Measurements from ENCODE around the gene SLC19A1.
"Not testable (repeated sequence)": the region's sequence is repeated elsewhere in the genome, so short reads cannot be mapped to it uniquely, and the experiment has no call there.

The SLC19A1 gene

GRCh38 chr21:45506241-45506817 lies 35.9 kb downstream of the SLC19A1 start:
- DNase-seq (ENCODE audit: low spot score), result no peak

- no peak for DNase-seq (ENCODE audit: low spot score)
Measured at GRCh38 chr21:45505416-45506021, 36.7 kb downstream of the SLC19A1 start.

- no peak for DNase-seq (ENCODE audit: low spot score)
Measured at GRCh38 chr21:45504516-45505415, 37.5 kb downstream of the SLC19A1 start.

GRCh38 chr21:45504021-45504515 lies 38.2 kb downstream of the SLC19A1 start:
- no peak for DNase-seq (ENCODE audit: low spot score)

- DNase-seq (ENCODE audit: low spot score), result not testable (repeated sequence)
Measured at GRCh38 chr21:45503226-45503625, 39.0 kb downstream of the SLC19A1 start.

DNA sequence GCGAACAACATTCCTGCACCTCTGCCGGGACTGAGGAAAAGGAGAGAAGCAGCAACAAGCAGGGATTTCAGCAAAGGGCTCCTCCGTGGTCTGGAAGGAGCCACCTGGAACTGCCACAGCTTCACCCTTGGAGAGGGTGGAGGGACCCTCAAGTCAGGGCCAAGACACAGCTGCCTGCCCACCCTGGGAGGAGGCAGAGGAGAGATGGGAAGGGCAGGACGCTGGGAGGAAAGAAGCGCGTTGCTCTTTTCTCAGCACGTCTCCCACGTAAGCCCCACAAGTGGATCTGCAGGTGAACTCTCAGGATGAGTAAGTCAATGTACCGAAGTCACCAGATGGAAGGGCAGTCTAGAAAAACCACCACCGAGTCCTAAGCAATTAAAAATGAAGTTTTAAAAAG lies 39.6 kb downstream of the SLC19A1 start:
- no peak for DNase-seq (ENCODE audit: low spot score)

DNA sequence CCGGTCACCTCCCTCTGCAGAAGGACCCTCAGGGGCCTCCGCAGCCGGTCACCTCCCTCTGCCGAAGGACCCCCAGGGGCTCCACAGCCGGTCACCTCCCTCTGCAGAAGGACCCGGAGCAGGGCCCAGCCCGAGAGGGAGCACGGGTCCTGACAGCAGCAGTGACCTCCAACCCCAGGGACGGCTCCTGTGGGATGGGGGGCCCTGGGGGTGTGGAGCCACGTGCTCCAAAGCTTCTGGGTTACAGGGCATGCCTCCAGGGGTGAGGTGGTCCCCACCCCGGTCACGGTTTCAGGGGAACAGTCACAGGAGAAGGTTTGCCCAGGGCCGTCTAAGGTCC lies 40.3 kb downstream of the SLC19A1 start:
- DNase-seq (ENCODE audit: low spot score), result no peak

DNA sequence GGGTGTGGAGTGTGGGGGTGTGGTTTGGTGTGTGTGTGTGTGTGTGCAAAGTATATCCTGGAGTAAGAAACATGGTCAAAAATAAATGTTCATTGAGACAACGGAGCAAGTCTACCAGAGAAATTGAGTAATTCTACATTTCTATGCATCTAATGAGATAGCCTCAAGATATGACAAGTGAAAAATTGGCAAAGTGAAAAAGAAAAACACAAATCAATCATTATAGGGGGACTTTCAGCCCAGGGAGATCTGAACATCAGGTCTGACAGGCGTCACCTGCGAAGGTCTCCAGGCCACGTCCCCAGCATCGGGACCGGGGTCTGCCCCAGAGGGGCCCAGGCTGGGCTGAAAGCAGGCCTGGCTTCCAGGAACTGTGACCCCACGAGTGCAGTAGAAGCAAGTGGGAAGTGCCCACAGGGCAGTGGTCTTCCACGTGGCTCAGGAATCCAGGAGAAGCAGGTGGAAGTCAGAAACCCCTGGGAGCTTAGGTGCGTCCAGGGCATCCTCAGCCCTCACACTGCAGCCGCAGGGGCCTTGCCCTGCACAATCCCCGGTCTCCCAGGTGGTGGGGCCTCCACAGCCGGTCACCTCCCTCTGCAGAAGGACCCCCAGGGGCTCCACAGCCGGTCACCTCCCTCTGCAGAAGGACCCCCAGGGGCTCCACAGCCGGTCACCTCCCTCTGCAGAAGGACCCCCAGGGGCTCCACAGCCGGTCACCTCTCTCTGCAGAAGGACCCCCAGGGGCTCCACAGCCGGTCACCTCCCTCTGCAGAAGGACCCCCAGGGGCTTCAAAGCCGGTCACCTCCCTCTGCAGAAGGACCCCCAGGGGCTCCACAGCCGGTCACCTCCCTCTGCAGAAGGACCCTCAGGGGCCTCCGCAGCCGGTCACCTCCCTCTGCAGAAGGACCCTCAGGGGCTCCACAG lies 40.9 kb downstream of the SLC19A1 start:
- DNase-seq (ENCODE audit: low spot score), result not testable (repeated sequence)

DNA sequence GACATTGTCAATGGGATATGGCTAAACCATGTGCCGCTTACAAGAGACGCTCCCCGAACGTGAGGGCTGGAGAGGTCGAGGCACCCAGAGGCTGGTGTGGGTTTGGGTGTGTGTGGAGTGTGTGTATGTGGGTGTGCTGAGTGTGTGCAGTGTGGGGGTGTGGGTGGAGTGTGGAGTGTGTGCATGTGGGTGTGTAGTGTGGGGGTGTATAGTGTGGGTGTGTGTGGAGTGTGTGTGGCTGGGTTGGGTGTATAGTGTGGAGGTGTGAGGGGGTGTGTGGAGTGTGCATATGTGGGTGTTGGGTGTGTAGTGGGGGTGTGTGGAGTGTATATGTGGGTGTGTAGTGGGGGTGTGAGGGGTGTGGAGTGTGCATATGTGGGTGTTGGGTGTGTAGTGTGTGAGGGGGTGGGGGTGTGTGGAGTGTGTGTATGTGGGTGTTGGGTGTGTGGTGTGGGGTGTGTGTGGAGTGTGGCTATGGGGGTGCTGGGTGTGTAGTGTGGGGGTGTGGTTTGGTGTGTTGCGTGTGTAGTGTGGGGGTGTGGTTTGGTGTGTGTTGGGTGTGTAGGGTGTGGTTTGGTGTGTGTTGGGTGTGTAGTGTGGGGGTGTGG lies 42.2 kb downstream of the SLC19A1 start:
- DNase-seq (ENCODE audit: low spot score), result no peak

DNA sequence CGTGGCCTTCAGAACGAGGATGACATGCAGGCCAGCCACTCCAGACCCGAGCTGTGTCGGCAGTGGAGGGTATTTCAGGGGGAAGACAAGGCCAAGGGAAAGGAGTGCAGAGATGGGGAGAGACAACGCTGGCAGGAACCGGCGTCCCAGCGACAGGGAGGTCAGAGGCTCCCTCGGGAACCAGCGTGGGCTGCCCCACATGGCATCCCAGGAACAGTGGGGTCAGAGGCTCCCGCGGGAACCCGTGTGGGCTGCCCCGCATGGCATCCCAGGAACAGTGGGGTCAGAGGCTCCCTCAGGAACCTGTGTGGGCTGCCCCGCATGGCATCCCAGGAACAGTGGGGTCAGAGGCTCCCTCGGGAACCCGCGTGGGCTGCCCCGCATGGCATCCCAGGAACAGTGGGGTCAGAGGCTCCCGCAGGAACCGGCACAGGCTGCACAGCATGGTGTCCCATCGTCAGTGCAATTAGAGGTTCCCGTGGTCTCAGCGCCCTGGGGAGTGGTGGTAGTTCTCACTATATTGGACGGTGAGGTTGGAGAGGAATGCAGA lies 43.0 kb downstream of the SLC19A1 start:
- DNase-seq (ENCODE audit: low spot score), result no peak

GRCh38 chr21:45498646-45499000 lies 43.6 kb downstream of the SLC19A1 start:
- DNase-seq (ENCODE audit: low spot score), result no peak

GRCh38 chr21:45497846-45498645 lies 44.2 kb downstream of the SLC19A1 start:
- no peak for DNase-seq (ENCODE audit: low spot score)

GRCh38 chr21:45496968-45497845 lies 45.0 kb downstream of the SLC19A1 start:
- no peak for DNase-seq (ENCODE audit: low spot score)

DNA sequence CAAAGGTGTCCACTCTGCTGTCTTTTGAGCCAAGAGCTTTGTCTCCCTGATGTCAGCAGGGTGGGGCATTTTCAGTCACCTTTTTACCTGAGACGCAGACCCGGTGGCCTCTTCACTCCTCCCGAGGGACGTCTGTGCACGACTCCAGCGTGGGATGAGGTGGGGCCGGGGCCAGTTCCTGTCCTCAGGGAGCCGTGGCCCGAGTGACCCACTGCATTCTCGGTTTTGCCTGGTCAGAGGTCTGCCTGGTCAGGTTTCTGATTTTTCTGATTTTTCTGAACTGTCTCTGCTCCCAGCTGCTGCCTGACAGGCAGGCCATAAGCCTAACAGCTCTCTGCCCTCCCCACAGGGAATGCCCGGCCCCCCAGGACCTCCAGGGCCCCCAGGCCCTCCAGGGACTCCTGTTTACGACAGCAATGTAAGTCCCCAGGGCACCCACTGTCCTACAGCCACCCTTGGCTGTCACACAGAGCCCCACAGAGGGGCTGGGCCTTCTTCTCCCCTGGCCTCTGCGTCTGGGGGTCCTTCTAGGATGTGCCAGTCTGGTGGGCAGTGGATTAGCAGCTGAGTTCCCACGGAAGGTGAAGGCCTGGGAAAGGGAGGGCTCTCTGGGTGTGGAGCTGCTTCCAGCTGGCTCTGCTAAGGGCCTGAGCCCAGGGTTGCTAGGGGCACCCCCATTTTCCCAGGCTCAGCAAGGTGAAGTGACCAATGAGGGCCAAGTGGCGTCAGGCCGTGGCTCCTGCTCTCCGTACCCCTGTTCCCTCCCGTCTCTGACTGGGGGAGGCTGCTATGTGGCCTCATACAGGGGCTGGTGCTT lies 45.9 kb downstream of the SLC19A1 start:
- DNase-seq (ENCODE audit: low spot score), result no peak

- DNase-seq (ENCODE audit: low spot score), result no peak
Measured at GRCh38 chr21:45494851-45495680, 47.2 kb downstream of the SLC19A1 start.

GRCh38 chr21:45494135-45494850 lies 47.9 kb downstream of the SLC19A1 start:
- DNase-seq (ENCODE audit: low spot score), result no peak

GRCh38 chr21:45493401-45494001 lies 48.7 kb downstream of the SLC19A1 start:
- no peak for DNase-seq (ENCODE audit: low spot score)
